Lower leg skin (tissue), 3 donors: ENCODE results near the gene PILRB.
"Not testable (repeated sequence)": the region's sequence is repeated elsewhere in the genome, so short reads cannot be mapped to it uniquely, and the experiment has no call there.

ENCODE experiments used
- CTCF ChIP-seq, 3 donors: fragments of 450-650 bp; IDR thresholded peaks; one replicate each; pipeline ENCODE4 v1.5.1; 2016; ENCODE audit warnings: antibody characterized with exemption in 3 of 3, mild to moderate bottlenecking in 3 of 3, moderate library complexity in 2 of 3
- POLR2A ChIP-seq, 2 donors: fragments of 450-650 bp; IDR thresholded peaks; one replicate each; pipeline ENCODE4 v1.6.1; 2016 to 2017; ENCODE audit warnings: antibody characterized with exemption in 2 of 2, mild to moderate bottlenecking in 1 of 2, moderate library complexity in 1 of 2

- TF ChIP-seq CTCF, POLR2A (IDR thresholded peaks at IDR 0.05): not testable (repeated sequence)
These were observed 8.1 kb downstream of the PILRB start for GRCh38 chr7:100365998-100366367.
